CD14-positive monocyte (primary cell): Measurements from ENCODE around the gene DRC1. TPM values are rescaled to one million over a fixed set of nuclear protein-coding genes. Genes with fewer than 3 reads are reported as not detected.

ENCODE experiments used
- DNase-seq, 3 donors: peaks; one replicate each; pipeline ENCODE4 v3.0.0-alpha.2; 2011 to 2022
- H2AFZ ChIP-seq: 2 replicates; pipeline ENCODE4 v1.6.0; 2012; ENCODE audit warnings: mild to moderate bottlenecking, low read depth, low read length, inconsistent platforms; ENCODE audit not compliant: insufficient read depth, poor library complexity, severe bottlenecking
- H3K27ac ChIP-seq, 2 donors: 1 replicate in 1 of 2; 2 replicates in 1 of 2; pipeline ENCODE4 v1.5.1; 2012 to 2013; ENCODE audit warnings: low read length in 2 of 2, control low read depth in 1 of 2, inconsistent platforms in 1 of 2, low read depth in 1 of 2, mild to moderate bottlenecking in 1 of 2
- H3K27me3 ChIP-seq, 2 donors: one replicate each; pipeline versions ENCODE4 v1.6.0 to v1.6.1; 2011 to 2013; ENCODE audit warnings: low read length in 2 of 2; ENCODE audit not compliant: control insufficient read depth in 2 of 2, insufficient read depth in 2 of 2
- H3K36me3 ChIP-seq, 2 donors: replicated peaks in 1 of 2; 1 replicate in 1 of 2; 2 replicates in 1 of 2; pipeline versions ENCODE4 v1.5.1 to v1.6.1; 2012 to 2013; ENCODE audit warnings: low read length in 2 of 2, control low read depth in 1 of 2, inconsistent platforms in 1 of 2, mild to moderate bottlenecking in 1 of 2; ENCODE audit not compliant: insufficient read depth in 2 of 2, control insufficient read depth in 1 of 2
- H3K4me1 ChIP-seq, 2 donors: 1 replicate in 1 of 2; 2 replicates in 1 of 2; pipeline versions ENCODE4 v1.5.1 to v1.6.1; 2012 to 2013; ENCODE audit warnings: low read length in 2 of 2, control low read depth in 1 of 2, inconsistent platforms in 1 of 2, mild to moderate bottlenecking in 1 of 2, moderate library complexity in 1 of 2; ENCODE audit not compliant: insufficient read depth in 2 of 2, control insufficient read depth in 1 of 2
- H3K4me2 ChIP-seq: replicated peaks from 2 replicates; pipeline ENCODE3; 2012; ENCODE audit warnings: low read length, moderate library complexity, mild to moderate bottlenecking; ENCODE audit not compliant: poor library complexity, severe bottlenecking; ENCODE audit errors: extremely low read depth
- H3K4me3 ChIP-seq, 3 experiments: fragments of 200-600 bp in 1 of 3; sonication (generic) in 1 of 3; replicated peaks in 1 of 3; 1 replicate in 2 of 3; 2 replicates in 1 of 3; pipeline ENCODE4 v1.5.1; 2011 to 2013; ENCODE audit warnings: low read length in 3 of 3, mild to moderate bottlenecking in 3 of 3, control low read depth in 2 of 3, low read depth in 2 of 3, inconsistent platforms in 1 of 3, moderate library complexity in 1 of 3
- H3K79me2 ChIP-seq: 2 replicates; pipeline ENCODE4 v1.6.0; 2012; ENCODE audit warnings: mild to moderate bottlenecking, control low read depth, inconsistent platforms, low read length, moderate library complexity; ENCODE audit not compliant: insufficient read depth
- H3K9ac ChIP-seq: 2 replicates; pipeline ENCODE4 v1.6.0; 2017; ENCODE audit warnings: low read length, mild to moderate bottlenecking; ENCODE audit not compliant: insufficient read depth, poor library complexity, severe bottlenecking
- H3K9me3 ChIP-seq, 2 donors: replicated peaks in 1 of 2; 1 replicate in 1 of 2; 2 replicates in 1 of 2; pipeline versions ENCODE4 v1.5.1 to v1.6.1; 2012 to 2013; ENCODE audit warnings: low read length in 2 of 2, control low read depth in 1 of 2; ENCODE audit not compliant: control insufficient read depth in 1 of 2, insufficient read depth in 1 of 2
- H4K20me1 ChIP-seq: 2 replicates; pipeline ENCODE4 v1.6.0; 2012; ENCODE audit warnings: mild to moderate bottlenecking, low read length, control low read depth, moderate library complexity; ENCODE audit not compliant: insufficient read depth
- H3K27ac Mint-ChIP-seq, 7 donors: one replicate each; pipeline ENCODE4 v1.8.0; 2020; ENCODE audit warnings: mild to moderate bottlenecking in 7 of 7, mixed read lengths in 7 of 7, moderate library complexity in 6 of 7, inconsistent platforms in 2 of 7
- H3K27me3 Mint-ChIP-seq, 3 donors: one replicate each; pipeline ENCODE4 v1.8.0; 2021 to 2022; ENCODE audit warnings: low read depth in 3 of 3, mild to moderate bottlenecking in 3 of 3, mixed read lengths in 3 of 3, moderate library complexity in 3 of 3, inconsistent platforms in 1 of 3
- H3K36me3 Mint-ChIP-seq, 2 donors: one replicate each; pipeline ENCODE4 v1.8.0; 2020; ENCODE audit warnings: mixed read lengths in 2 of 2, inconsistent platforms in 1 of 2, mild to moderate bottlenecking in 1 of 2
- H3K4me1 Mint-ChIP-seq: one replicate; pipeline ENCODE4 v1.8.0; 2020; ENCODE audit warnings: mild to moderate bottlenecking, mixed read lengths
- H3K4me3 Mint-ChIP-seq, 2 donors: one replicate each; pipeline ENCODE4 v1.8.0; 2020; ENCODE audit warnings: mild to moderate bottlenecking in 2 of 2, mixed read lengths in 2 of 2, moderate library complexity in 1 of 2
- H3K9me3 Mint-ChIP-seq, 7 donors: one replicate each; pipeline ENCODE4 v1.8.0; 2020 to 2022; ENCODE audit warnings: mixed read lengths in 7 of 7, mild to moderate bottlenecking in 6 of 7, moderate library complexity in 6 of 7, inconsistent platforms in 2 of 7
- CTCF ChIP-seq: fragments of 200-600 bp; IDR thresholded peaks from one replicate; pipeline ENCODE4 v1.8.0; 2022; ENCODE audit warnings: antibody characterized with exemption, mild to moderate bottlenecking
- WGBS: methylation state at CpG from one replicate; pipeline ENCODE4 v1.1.5; 2013; ENCODE audit warnings: missing lambda C conversion rate; ENCODE audit not compliant: insufficient coverage; 5-methylcytosine and 5-hydroxymethylcytosine counted together
- intact Hi-C, 2 donors: fragments of 100-400 bp; cut with micrococcal nuclease; formaldehyde crosslinking; loops; one replicate each; pipeline versions ENCODE4 v1.15.0 to v1.15.1; 2023
- polyA plus RNA-seq, 3 donors: library from polyadenylated mRNA; depleted of rRNA in 1 of 3; unstranded in 2 of 3; stranded (reverse) in 1 of 3; fragments of 300-500 nt in 2 of 3; fragments of >200 nt in 1 of 3; fragmentation: Illumina TruSeq in 2 of 3; gene quantifications; 1 replicate in 2 of 3; 2 replicates in 1 of 3; pipeline ENCODE4 v1.2.3, GENCODE V29; 2012 to 2021

DRC1 gene
- polyA plus RNA-seq, 3 donors = not detected

GRCh38 chr2:26486789-26487188 lies 85.1 kb downstream of the DRC1 start:
- Mint-ChIP-seq H3K36me3 (no peaks in the 10 kb centered on the region), H3K27me3 (peaks cover 0 to 7% (median 5%) of the 10 kb centered on the region in 3 donors), H3K4me1 (peaks cover 2% of the 10 kb centered on the region), H3K4me3 (no peak overlapping the region), H3K9me3 (peaks cover 0 to 3% (median 0%) of the 10 kb centered on the region in 7 donors), H3K27ac (peak overlapping the region in 1 of 7 donors; percentile 8)
- no peak for TF ChIP-seq CTCF
- Histone ChIP-seq H3K4me3 (no peak overlapping the region), H3K9ac (no peak overlapping the region), H4K20me1 (no peaks in the 10 kb centered on the region), H3K27me3 (no peaks in the 10 kb centered on the region), H3K4me2 (no peak overlapping the region), H3K79me2 (no peaks in the 10 kb centered on the region), H3K9me3 (no peaks in the 10 kb centered on the region), H3K4me1 (no peaks in the 10 kb centered on the region), H3K36me3 (no peaks in the 10 kb centered on the region), H2AFZ (no peak overlapping the region), H3K27ac (no peak overlapping the region)
- 92% methylated on average over 2 of the region's 3 CpGs for WGBS
- DNase-seq = no peak
- intact Hi-C loops = no loop called here

- Mint-ChIP-seq H3K36me3 (no peaks in the 10 kb centered on the region), H3K27me3 (peaks cover 0 to 7% (median 5%) of the 10 kb centered on the region in 3 donors), H3K4me1 (peaks cover 2% of the 10 kb centered on the region), H3K4me3 (no peak overlapping the region), H3K9me3 (peaks cover 0 to 3% (median 0%) of the 10 kb centered on the region in 7 donors), H3K27ac (peak overlapping the region in 2 of 7 donors; percentile 8 to 38)
- Histone ChIP-seq H3K27ac (no peak overlapping the region), H3K4me3 (no peak overlapping the region), H3K79me2 (no peaks in the 10 kb centered on the region), H3K4me2 (no peak overlapping the region), H3K9ac (no peak overlapping the region), H4K20me1 (no peaks in the 10 kb centered on the region), H3K36me3 (no peaks in the 10 kb centered on the region), H2AFZ (no peak overlapping the region), H3K9me3 (no peaks in the 10 kb centered on the region), H3K27me3 (no peaks in the 10 kb centered on the region), H3K4me1 (no peaks in the 10 kb centered on the region)
- DNase-seq = no peak
- 45% methylated on average over 2 of the region's 5 CpGs for WGBS
- intact Hi-C loops = no loop called here
- no peak for TF ChIP-seq CTCF
Observed at GRCh38 chr2:26487192-26487591, 85.5 kb downstream of the DRC1 start.
